Gastrocnemius medialis (tissue), 4 donors: ENCODE results near the gene SHISAL1.

Experiments used
- POLR2A ChIP-seq, 2 donors: fragments of 450-650 bp; IDR thresholded peaks; one replicate each; pipeline ENCODE4 v1.6.1; 2017; ENCODE audit warnings: antibody characterized with exemption in 2 of 2, mild to moderate bottlenecking in 2 of 2, moderate library complexity in 2 of 2
- TF ChIP-seq, protein P1 (sequence below), 5 experiments: fragments of 450-650 bp in 3 of 5; fragments of 200-600 bp in 2 of 5; sonication (generic) in 2 of 5; IDR thresholded peaks in 4 of 5; conservative IDR thresholded peaks in 1 of 5; 1 replicate in 4 of 5; 2 replicates in 1 of 5; pipeline ENCODE4 v1.5.1; 2016 to 2019; ENCODE audit warnings: antibody characterized with exemption in 5 of 5, mild to moderate bottlenecking in 3 of 5, moderate library complexity in 3 of 5

DNA sequence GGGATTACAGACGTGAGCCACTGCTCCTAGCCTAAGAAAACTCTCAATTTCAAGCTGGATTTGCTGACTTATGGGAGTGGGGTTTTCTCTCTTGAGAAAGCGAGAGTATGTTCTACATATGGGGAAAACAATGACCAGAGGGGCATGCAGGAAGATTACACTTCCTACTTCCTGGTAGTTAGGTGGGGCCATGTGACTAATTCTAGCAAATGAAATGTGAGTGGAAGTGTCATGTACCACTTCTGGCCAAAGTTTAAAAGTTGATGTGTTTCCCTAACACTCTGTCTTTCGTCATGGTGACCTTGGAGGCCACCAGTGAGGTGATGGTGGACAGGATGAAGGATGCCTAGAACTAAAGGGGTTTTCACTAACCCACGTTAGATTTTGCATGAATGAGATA lies 81.5 kb downstream of the SHISAL1 start:
- TF ChIP-seq, protein P1, sequence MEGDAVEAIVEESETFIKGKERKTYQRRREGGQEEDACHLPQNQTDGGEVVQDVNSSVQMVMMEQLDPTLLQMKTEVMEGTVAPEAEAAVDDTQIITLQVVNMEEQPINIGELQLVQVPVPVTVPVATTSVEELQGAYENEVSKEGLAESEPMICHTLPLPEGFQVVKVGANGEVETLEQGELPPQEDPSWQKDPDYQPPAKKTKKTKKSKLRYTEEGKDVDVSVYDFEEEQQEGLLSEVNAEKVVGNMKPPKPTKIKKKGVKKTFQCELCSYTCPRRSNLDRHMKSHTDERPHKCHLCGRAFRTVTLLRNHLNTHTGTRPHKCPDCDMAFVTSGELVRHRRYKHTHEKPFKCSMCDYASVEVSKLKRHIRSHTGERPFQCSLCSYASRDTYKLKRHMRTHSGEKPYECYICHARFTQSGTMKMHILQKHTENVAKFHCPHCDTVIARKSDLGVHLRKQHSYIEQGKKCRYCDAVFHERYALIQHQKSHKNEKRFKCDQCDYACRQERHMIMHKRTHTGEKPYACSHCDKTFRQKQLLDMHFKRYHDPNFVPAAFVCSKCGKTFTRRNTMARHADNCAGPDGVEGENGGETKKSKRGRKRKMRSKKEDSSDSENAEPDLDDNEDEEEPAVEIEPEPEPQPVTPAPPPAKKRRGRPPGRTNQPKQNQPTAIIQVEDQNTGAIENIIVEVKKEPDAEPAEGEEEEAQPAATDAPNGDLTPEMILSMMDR (IDR thresholded peaks at IDR 0.05 in 4 of 5, conservative IDR thresholded peaks at IDR 0.05 in 1 of 5), result no peak
- TF ChIP-seq POLR2A (IDR thresholded peaks at IDR 0.05), result no peak
